CD4-positive, alpha-beta T cell treated with Interleukin-17A for 1 hour (primary cell): ENCODE measurements around the gene ERN1.

Experiments
- DNase-seq: peaks from one replicate; pipeline ENCODE4 v3.0.0-alpha.2; 2020

ERN1 gene

DNA sequence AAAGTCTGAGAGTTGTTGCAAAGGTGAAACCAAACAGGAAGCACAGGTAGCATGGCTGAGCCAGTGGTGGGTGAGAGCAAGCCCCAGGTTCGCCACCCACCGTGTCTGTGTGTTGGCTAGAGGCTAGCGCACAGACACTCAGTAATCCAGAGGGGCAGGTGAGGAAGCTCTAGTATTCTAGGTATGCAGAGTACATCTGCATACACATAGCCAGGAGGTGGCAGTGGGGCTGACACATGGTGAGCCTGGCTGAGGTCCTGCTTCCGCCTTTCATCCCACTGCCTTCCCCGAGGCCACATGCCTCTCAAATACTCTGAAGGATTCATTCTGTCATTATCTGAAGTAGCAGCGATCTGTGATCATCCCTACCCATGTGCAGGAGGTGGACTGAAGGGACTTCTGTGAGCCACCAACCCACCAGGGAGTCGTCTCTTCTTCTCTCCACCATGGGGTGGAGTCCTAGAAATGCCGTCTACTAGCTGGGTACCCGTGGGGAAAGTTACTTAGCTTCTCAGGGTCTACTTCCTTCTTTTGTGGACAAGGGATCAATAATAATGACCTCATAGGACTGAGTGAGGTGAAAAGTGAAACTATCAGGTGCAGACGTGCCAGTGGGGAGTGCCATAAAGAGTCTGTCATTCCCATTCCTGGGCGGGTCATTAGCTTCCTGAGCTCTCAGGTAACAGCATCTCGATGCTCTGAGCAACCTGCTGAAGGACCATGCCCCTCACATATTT, 73.5 kb downstream of the ERN1 start:
- DNase-seq = peak; percentile 36

DNA sequence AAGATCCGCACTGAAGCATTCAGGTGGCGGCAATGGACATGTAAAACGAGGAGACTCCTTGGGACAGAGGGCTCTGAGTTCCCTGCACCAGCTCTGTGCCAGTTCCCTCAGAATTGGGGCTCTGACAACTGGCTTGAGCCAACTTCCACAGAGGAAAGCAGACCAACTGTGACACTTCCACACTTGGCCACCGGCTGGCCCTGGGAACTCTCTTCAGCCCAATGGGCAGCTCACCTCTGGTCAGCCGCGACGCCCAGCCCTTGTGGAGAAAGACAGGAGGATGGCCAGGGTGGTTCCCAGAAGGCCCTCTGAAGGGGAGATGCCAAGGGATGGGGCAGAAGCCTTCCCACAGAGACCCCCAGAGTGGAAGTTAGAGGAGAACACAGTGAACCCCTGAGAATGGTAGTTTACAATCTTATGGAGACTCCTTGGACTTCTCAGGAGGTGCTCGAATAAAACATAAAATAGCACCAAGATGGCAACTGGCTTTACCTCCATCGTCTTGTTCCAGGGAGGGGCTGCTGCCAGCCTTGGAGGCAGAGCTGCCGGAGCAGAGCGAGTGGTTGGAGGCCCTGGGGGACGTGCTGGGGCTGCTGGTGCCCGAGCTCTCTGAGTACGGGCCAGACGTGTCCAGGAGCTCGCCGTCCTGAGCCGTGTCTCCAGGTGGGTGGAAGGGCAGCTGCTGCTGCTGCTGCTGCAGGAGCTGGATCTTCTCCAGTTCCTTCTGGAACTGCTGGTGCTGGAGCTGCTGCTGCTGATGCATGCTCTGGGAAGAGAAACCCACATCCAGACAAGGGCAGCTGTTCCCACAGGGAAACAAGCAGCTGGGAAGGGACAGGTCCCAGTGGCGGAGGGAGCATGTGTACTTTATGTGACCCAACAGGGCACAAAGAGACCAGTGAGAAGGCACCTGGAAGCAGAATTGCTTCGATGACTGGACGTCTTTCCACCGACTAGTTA, 74.5 kb downstream of the ERN1 start:
- DNase-seq = no peak

DNA sequence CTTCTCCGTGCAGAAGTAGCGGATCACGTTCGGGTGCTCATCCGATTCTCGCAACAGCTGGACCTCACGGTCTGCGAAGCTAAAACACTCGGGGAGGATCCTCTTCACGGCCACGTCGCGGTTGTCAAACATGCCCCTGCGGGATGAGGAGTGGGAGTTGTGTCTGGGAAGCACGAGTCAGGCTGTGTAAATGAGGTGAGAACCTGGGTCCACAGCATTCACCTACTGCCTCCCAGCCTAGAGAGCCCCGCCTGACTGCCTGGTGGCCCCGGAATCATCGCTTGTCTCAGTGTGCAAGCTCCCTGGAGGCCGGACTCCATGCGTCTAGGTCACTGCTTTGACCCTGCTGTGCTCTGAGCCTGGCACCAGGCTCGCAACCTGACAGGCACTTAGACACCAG, 75.6 kb downstream of the ERN1 start:
- no peak for DNase-seq

DNA sequence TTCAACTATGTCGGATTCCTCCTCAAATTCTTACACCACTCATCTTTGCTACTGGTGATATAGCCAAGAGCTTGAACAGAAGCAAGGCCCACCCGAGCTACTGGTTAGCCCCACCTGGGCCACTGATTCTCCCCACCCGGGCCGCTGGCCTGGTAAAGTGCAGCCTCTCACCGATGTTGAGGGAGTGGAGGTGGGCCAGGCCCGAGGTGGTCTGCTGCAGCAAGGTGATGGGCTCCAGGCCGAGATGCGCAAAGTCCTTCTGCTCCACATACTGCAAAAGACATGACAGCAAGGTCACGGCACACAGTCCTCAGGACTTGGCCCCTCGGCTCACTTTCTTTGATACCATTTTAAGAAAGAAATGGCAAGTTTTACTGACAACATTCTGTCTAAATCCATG, 76.8 kb downstream of the ERN1 start:
- no peak for DNase-seq

DNA sequence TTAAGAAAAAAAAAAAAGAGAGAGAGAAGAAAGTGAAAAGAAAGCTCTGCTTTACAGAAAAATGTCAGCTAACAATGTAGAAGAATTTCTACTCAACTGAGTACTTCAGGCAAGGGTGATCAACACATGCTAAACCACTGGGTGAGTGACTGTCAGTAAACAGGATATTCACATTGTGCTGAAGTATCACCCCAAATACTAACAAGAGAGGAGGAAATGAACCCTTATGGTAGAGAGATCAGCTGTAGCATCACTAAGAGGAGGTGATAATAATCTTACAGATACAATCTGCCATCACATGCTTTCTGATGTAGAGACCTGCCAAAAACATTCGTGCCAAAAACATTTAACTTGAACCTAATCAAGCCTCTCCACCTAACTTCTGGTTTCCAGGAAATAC, 78.8 kb downstream of the ERN1 start:
- DNase-seq = peak; percentile 75

DNA sequence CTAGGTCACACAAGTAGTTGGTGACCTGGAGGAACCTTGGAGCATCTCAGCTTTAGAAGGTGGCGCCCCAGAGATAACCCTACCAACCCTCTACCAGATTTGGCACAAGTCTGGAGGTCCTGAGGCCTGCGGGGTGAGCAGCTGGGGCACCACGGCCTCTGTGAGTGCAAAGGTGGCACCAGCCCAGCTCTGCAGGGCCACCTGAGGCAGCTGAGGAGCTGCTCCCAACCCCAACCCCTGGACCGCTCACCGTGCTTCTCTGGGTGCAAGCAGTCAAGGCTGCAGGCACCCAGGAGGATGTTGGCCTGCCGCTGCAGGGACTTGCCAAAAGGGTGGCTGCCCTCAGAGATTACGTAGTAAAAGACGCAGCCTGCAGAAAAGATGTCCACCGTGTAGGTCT, 81.1 kb downstream of the ERN1 start:
- DNase-seq = no peak

DNA sequence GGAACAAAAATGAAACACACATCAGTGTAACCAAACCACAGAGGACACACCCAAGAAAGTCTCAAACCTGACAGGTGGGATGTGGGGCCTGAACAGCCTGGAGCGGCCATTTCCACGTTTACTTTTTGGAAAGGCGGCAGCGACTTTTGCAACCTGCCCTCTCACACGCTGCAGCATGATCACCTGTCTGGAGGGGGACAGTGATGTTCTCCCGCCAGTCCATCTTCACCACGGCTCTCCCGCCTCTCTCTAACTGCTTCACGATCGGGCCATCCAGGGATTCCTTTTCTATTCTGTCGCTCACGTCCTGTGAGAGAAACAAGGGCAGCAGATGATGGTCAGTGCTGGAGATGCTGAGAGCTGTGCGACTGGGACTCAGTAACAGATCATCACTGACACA, 84.8 kb downstream of the ERN1 start:
- no peak for DNase-seq

DNA sequence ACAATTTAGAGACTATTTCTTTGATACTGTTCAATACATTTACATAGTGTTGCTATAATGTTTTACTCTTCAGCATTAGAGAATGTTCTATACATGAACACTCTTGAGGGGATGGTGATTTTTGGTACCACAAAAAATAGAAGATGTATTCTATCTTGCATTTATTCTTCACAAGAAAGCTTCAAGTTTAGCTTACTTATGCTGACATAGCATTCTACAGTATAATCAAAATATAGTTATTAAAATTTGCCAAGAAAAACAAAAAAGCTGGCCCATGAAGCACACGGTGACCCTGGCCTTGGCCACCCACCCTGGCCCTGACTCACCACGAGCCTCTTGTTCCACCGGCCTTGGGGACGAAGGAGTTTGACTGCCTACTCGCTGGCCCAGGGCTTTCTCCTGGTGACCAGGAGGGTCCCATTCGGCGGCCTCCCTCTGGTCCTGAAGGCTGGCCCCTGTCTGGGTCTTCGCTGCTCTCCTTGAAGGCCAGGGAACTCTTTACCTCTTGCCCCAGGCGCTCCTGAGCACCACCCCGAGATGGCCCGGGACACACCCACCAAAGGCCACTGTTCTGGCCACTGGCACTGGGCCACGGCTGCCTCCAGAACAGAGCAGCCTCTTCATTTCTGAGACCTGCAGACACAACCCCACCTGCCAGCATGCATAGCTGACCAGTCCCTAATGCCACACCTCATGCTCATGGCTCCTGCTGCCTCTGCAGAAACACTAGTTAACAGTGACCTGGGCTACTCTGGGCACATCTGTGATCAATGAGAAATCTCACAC, 87.1 kb downstream of the ERN1 start:
- DNase-seq = no peak

DNA sequence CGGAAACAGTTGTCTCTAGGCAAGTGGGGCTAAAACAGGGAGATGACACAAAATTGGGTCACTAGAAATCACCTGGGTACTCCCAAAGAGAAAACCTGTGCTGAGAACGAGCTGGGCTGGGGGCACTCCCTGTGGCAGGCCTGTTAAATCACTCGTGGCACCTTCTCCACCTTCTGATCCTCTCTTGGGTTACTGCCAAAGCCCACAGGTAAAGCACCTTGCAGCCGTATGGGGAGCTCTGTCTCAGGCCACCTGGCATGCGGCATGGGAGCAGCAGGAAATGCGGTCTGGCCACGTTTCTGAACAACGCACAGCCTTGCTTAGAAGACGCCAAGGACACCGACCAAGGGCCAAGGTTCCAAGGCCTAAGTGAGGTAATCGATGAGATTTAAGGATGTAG, 88.0 kb downstream of the ERN1 start:
- DNase-seq = peak; percentile 37

DNA sequence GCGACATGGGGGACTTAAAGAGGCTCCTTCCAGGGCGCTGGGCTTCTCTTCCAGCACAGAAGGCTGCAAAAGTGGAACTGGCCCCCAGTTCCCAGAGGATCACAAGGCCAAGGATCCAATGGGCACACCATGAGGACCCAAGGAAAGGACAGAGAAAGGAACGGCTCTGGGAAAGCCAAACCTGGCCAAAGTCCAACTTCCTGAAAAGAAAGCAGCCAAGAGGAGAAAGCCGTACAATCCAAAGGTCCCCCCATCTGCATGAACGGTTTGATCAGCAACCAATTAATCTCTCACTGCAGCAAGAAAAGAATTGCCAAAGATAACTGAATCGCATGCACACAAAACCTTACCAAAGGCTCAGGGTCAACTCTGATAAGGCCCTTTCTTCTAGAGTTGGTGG, 89.7 kb downstream of the ERN1 start:
- no peak for DNase-seq

DNA sequence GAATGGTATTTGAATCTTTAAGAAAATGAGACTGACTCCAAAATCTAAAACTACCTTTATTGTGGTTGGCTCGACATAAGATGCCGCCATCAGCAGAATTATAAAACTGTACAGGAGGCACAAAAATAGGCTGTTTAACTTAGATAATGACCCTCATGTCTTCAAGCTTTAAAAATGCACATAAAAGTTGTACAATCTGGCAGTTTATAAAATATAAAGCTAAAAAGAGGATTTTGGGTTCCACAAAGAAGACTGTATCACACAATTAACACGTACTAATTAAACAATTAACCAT, 90.9 kb downstream of the ERN1 start:
- DNase-seq = no peak

DNA sequence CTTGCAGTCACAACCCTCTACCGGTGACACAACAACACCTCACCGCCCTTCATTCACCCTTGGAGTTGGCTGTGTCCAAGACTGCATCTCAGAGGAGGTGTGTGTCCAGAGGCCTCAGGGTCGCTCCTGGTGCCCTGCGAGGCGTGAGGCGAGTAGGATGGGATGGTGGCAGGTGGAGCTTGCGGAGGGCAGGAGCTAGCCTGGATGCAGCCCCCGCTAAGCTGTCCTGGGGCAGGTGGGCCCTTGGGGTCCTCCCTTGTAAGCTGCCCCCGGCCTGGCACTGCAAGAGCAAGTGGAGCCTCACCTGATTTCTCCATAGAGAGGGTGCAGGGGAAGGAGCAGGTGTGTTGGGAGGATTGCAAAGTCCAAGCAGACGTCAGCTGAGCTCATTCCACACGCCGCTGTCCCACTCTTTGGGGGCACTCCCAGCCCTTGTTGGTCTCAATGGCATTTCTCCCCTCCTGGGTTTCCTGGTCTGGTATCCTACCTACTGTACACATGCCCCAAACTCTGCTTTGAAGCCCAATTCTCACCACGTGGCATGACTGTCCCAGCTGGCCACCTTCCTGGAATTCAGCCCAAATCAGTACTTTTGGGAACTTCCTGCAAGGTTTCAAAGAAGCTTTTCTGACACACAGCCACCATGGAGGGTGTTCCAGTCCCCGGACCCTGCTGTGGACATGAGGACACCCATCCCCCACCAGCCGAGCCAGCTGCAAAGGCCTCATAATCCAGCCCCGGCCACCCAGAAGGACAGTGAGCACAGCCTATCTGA, 91.4 kb downstream of the ERN1 start:
- DNase-seq = no peak

DNA sequence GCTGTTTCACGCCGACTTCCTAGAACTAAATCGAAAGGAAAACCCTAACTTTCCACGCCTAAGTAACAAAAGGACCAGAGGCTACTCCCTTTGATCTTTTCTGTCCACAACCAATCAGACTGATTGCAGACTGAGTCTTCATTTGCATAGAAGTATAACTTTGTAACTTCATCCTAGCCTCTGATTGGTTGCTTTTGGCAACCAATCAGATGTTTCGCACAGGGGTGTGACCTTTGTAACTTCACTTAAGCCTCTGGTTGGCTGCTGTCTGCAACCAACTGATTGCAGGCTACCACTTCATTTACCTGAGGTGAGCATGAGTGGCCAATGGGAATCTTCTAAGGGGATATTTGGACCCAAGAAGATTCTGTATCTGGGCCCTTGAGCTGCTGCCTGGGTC, 92.1 kb downstream of the ERN1 start:
- DNase-seq = no peak

DNA sequence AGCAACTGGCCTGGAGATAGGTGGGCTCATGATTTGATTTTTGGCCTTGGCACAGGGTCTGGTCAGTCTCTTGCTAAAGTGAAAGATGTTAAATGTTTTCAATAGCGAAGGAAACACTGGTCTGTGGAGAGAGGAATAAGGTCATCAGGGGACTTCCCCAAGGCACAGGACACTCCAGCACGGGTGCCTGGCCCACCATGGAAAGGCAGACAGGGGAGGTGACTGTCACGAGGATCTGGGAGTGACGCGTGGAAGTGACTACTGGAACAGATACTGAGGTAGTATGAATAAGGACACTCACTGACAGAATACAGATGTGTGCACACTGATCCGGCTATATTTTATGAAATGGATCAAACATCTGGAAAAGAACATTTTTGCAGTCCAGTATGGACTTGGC, 92.8 kb downstream of the ERN1 start:
- no peak for DNase-seq

DNA sequence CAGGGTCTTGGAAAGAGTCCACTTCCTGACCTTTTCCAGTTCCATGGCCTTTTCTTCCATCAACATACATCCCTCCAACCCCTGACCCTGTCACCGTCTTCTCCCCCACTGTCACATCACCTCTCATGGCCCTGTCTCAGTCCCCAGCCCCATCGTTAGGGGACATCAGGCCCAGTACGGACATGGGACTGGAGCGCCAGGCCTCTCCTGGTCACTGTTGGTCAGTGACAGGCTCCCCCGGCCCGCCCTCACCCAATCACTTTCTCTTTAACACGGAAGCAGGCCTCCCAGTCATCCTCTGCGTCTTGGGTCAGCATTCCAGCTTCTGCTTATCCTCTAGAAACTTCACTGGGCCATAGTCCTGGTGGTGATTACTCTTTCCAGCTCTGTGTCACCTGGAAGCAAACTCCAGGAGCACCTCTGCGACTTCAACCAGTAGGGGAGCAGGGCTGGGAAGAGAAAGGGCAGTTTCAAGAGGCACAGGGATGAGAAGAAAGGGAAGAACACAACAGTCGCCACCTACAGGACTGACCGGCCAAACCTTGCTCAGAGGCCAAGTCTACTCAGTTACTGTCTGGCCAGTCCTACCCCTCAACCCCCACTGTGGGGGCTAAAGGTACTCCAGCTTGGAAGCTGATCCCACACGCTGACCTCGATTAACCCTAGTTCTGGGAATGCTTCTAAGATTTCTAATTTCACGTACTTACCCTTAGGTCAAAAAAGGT, 93.6 kb downstream of the ERN1 start:
- DNase-seq = no peak

DNA sequence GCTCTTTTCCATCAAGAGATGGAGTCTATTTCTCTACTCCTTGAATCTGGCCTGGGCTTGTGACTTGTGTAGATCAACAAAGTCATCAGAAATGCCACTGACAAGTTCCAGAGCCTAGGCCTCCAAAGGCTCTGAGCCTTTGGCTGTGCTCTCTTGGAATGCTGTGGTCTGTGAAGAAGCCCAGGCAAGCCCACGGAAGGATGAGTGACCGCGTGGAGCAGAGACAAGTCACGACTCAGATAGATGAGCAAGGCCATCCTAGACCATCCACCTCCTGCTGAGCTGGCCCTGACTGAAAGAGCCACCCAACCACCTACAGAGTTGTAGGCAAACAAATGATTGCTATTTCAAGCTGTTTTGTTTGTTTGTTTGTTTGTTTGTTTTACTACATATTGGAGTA, 97.9 kb downstream of the ERN1 start:
- no peak for DNase-seq

DNA sequence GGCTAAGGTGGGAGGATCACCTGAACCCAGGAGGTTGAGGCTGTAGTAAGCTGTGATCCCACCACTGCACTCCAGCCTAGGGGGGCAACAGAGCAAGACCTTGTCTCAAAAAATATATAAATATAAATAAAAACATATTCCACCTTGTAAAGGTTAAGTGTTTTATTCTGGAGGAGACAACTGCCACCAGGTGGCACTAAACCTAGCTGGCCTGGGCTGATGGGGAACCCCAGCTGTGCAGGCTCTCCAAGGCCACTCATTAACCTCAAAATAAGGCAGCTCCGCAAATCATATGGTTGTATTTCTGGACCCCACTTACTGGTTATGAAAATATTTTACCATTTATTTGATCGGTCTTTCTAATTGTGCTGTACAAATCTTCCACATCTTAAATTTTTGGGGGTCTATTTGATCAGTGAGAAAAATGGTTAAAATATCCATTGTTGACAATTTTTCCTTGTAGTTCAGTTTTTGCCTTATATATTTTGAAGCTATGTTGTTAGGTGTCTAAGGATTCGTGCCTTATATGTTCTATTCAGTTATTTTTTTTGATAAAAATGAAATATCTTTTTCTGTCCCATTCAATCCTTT, 101.0 kb downstream of the ERN1 start:
- DNase-seq = peak; percentile 84

DNA sequence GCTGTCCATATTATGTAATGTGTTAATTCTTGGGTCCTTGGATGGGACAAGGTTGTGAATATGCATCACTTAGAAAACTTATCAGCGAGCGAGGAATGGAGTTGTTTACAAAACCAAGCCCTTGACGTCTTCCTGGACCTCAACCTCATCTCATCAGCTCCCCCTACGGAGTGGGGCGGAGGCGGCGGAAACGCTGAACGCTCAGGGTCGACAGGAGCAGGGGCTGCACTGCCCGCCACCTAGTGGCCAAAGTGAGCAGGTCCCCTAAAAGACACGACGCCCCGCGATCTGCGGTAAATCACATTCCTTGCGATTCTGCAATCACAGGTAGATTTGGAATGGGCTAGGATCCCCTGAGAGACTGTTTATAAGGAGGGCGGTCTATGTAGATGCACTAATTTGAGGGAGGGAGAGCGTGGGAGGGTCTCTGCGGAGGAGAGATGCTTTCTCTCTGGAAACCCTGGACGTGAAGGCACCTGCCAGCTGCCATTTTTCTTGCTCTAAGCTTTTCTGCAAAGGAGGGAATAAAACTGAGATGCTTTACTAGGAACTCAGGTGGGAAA, 104.1 kb downstream of the ERN1 start:
- DNase-seq = peak; percentile 96

DNA sequence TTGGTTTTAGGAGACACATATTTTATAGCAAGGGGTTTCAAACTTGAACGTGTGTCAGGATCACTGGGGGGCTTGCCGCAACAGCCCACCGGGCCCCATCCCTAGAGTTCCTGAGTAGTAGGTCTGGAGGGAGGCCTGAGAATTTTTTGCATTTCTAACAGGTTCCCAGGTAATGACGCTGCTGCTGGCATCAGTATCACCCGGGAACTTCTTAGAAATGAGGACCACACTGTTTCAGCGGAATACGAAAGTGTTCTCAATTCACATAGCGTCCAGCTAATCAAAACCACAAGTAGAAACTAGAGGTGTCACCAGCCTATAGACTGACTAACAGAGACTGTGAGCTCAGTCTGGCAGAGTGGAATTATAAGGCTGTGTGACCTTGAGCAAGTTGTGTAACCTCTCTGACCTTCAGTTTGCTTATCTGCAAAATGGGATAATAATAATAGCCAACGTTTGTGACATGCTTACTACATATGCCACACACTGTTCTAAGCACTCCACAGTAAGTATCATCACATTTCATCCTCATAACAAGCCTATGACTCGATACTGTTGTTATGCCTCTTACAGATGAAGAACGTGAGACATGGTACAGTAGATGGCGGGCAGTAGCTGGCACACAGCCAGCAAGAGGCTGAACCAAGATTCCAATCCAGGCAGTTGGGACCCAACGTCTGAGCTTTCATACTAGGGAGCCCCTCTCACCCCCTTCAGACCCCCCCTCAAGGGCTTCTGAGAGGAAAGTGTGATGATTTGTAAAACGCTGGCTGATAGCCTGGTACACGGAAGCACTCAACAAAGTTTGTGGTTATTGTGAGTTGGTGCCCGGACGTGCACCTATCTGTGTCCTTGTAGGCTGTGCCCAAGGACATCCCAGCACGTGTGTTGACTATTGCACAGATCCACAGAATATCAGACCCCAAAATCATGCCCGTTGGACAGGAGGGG, 104.9 kb downstream of the ERN1 start:
- DNase-seq = peak; percentile 77

DNA sequence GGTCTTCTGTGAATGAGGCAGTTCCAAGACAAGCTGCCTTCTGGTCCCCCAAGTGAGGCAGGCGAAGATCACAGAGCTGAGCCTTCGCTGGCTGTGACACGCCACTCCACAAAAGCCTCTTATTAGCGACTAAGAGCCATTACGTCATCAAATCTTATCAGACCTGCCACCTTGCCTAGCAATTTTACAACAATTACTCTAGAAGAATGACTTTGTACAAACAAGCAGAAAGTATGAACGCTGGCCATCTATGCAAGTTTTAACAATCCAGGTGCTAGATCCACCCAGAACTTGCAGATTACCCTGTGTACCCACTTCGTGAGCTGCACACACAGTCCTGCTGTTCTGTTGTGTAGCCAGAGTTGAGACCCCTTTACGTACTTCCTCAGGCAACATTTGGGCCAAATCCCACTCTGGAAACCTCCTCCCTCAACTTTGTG, 105.7 kb downstream of the ERN1 start:
- DNase-seq = peak; percentile 33
